Mammary epithelial cell (primary cell): Measurements from ENCODE around the gene KDM4B.

ENCODE experiments used
- CTCF ChIP-seq, 2 donors: IDR thresholded peaks in 1 of 2; conservative IDR thresholded peaks in 1 of 2; 2 replicates each; pipeline ENCODE4 v1.5.1; 2011 to 2012; ENCODE audit warnings: inconsistent platforms in 2 of 2, low read length in 2 of 2, mild to moderate bottlenecking in 2 of 2, control low read depth in 1 of 2, low read depth in 1 of 2; ENCODE audit not compliant: insufficient read depth in 1 of 2; ENCODE audit errors: extremely low read depth in 1 of 2
- EZH2 ChIP-seq: IDR thresholded peaks from 2 replicates; pipeline ENCODE4 v1.6.1; 2012; ENCODE audit warnings: low read length, inconsistent platforms, borderline replicate concordance

GRCh38 chr19:5035793-5036697 is 67.1 kb downstream of the KDM4B start:
- TF ChIP-seq CTCF (conservative IDR thresholded peaks at IDR 0.05 in 1 of 2, IDR thresholded peaks at IDR 0.05 in 1 of 2; ENCODE audit: extremely low read depth in 1 of 2, insufficient read depth in 1 of 2, low read depth in 1 of 2, low read length in 2 of 2): no peak
- no peak for TF ChIP-seq EZH2
